K562 (cell line): ENCODE measurements around the gene C4BPB. TPM values are rescaled to one million over a fixed set of nuclear protein-coding genes. Genes with fewer than 3 reads are reported as not detected.

Experiments used
- ATAC-seq: fragments of 200-7000 bp; cut with Tn5 transposase; 3 replicates; pipeline ENCODE4 v1.9.1; 2020; ENCODE audit warnings: moderate library complexity
- BruUV-seq: library from RNA; stranded (reverse); fragments of 400-500 nt; replicated peaks from 2 replicates; lab custom pipeline; 2021; lab: Mats Ljungman, UMichigan
- CTCF ChIA-PET: fragments of 300-600 bp; formaldehyde crosslinking; extraction: SDS; loops from one replicate; lab custom pipeline; 2021; ENCODE audit warnings: low intra/inter-chr PET ratio; lab: Yijun Ruan, JAX
- POLR2A ChIA-PET: fragments of 300-600, 350-650 bp; sonication (Branson Sonifier 250); formaldehyde crosslinking; extraction: SDS; loops from one replicate; lab custom pipeline; 2021; ENCODE audit warnings: antibody characterized with exemption, inconsistent platforms; lab: Yijun Ruan, JAX
- DNase-seq, 4 experiments: peaks; one replicate each; pipeline versions ENCODE4 v3.0.0 to v3.0.0-alpha.2; 2011 to 2018; ENCODE audit warnings: low spot score in 3 of 4, mixed read lengths in 3 of 4; ENCODE audit errors: extremely low read depth in 1 of 4
- FAIRE-seq: peaks from 2 replicates; lab custom pipeline; 2011; peaks lifted over from hg19 to GRCh38; lab: Jason Lieb, UNC
- H2AFZ ChIP-seq: 2 replicates; pipeline ENCODE4 v1.6.0; 2011; ENCODE audit warnings: low read depth, low read length, control low read depth, inconsistent platforms
- H3K27ac ChIP-seq: fragments of 200-600 bp; 3 replicates; pipeline ENCODE4 v1.8.0; 2011; ENCODE audit warnings: low read depth, mild to moderate bottlenecking, control low read depth, inconsistent platforms, low read length, moderate library complexity, mixed read lengths; ENCODE audit errors: extremely low read depth
- H3K27me3 ChIP-seq, 2 experiments: fragments of 300-600 bp in 1 of 2; 2 replicates in 1 of 2; 3 replicates in 1 of 2; pipeline versions ENCODE4 v1.6.0 to v1.8.0; 2011; ENCODE audit warnings: inconsistent platforms in 2 of 2, low read length in 2 of 2, mild to moderate bottlenecking in 1 of 2, mixed read lengths in 1 of 2, moderate library complexity in 1 of 2; ENCODE audit not compliant: control insufficient read depth in 2 of 2, insufficient read depth in 2 of 2
- H3K36me3 ChIP-seq: fragments of 300-600 bp; 3 replicates; pipeline ENCODE4 v1.8.0; 2011; ENCODE audit warnings: mild to moderate bottlenecking, low read length, inconsistent platforms; ENCODE audit not compliant: control insufficient read depth, insufficient read depth
- H3K4me1 ChIP-seq, 2 experiments: fragments of 200-600 bp in 1 of 2; replicated peaks in 1 of 2; 2 replicates in 1 of 2; 3 replicates in 1 of 2; pipeline versions ENCODE4 v1.5.1 to v1.8.0; 2011; ENCODE audit warnings: inconsistent platforms in 2 of 2, low read length in 2 of 2, mild to moderate bottlenecking in 1 of 2, mixed read lengths in 1 of 2, moderate library complexity in 1 of 2; ENCODE audit not compliant: control insufficient read depth in 2 of 2, insufficient read depth in 2 of 2
- H3K4me2 ChIP-seq: 2 replicates; pipeline ENCODE4 v1.6.1; 2011; ENCODE audit warnings: low read length, control low read depth, inconsistent platforms, mixed read lengths; ENCODE audit not compliant: insufficient read depth
- H3K4me3 ChIP-seq: fragments of 200-600 bp; sonication (generic), shearing (Covaris generic); 2 replicates; pipeline ENCODE4 v1.5.1; 2016; ENCODE audit warnings: control low read depth, inconsistent platforms
- H3K79me2 ChIP-seq: fragments of 200-600 bp; 3 replicates; pipeline ENCODE4 v1.8.0; 2011; ENCODE audit warnings: low read length, inconsistent platforms; ENCODE audit not compliant: control insufficient read depth, insufficient read depth
- H3K9ac ChIP-seq, 2 experiments: 2 replicates each; pipeline versions ENCODE4 v1.6.0 to v1.6.1; 2011; ENCODE audit warnings: low read depth in 2 of 2, low read length in 2 of 2, control low read depth in 1 of 2, inconsistent platforms in 1 of 2, mild to moderate bottlenecking in 1 of 2, mixed read lengths in 1 of 2; ENCODE audit not compliant: insufficient read depth in 1 of 2
- H3K9me1 ChIP-seq: one replicate; pipeline ENCODE4 v1.6.0; 2011; ENCODE audit warnings: inconsistent platforms, mild to moderate bottlenecking, low read length, moderate library complexity; ENCODE audit not compliant: control insufficient read depth, insufficient read depth
- H3K9me3 ChIP-seq: replicated peaks from 2 replicates; pipeline ENCODE4 v1.5.1; 2011; ENCODE audit warnings: low read depth, low read length, inconsistent platforms; ENCODE audit not compliant: control insufficient read depth, insufficient read depth
- H4K20me1 ChIP-seq: replicated peaks from 2 replicates; pipeline ENCODE4 v1.6.1; 2011; ENCODE audit warnings: low read length, inconsistent platforms, mixed read lengths; ENCODE audit not compliant: control insufficient read depth, insufficient read depth
- BRF2 ChIP-seq: IDR thresholded peaks from 3 replicates; pipeline ENCODE4 v1.6.1; 2011; ENCODE audit warnings: borderline replicate concordance, mild to moderate bottlenecking; ENCODE audit not compliant: insufficient read length, insufficient read depth
- DMBX1 ChIP-seq: fragments of 250-450 bp; sonication (Bioruptor Pico); IDR thresholded peaks from 2 replicates; pipeline ENCODE4 v1.8.0; 2022; ENCODE audit warnings: inconsistent platforms, mild to moderate bottlenecking, moderate library complexity, borderline replicate concordance
- DPF2 ChIP-seq: fragments of 450-650 bp; IDR thresholded peaks from 2 replicates; pipeline ENCODE4 v1.6.1; 2016
- EP300 ChIP-seq: IDR thresholded peaks from 2 replicates; pipeline ENCODE4 v1.6.1; 2012; ENCODE audit warnings: low read length, improper control_type of control experiment
- HDAC1 ChIP-seq, 2 experiments: fragments of 450-650 bp; IDR thresholded peaks; 2 replicates each; pipeline ENCODE4 v1.6.1; 2016 to 2017; ENCODE audit warnings: inconsistent platforms in 1 of 2, mild to moderate bottlenecking in 1 of 2, moderate library complexity in 1 of 2
- MTA1 ChIP-seq: fragments of 450-650 bp; IDR thresholded peaks from 2 replicates; pipeline ENCODE4 v1.6.1; 2017; ENCODE audit warnings: borderline replicate concordance
- ZBTB2 ChIP-seq: fragments of 450-650 bp; IDR thresholded peaks from 2 replicates; pipeline ENCODE4 v1.6.1; 2016; ENCODE audit warnings: antibody characterized with exemption
- WGBS: fragments of 100-300 bp; shearing (Covaris generic); methylation state at CpG from one replicate; pipeline ENCODE4 v1.1.6; 2016; ENCODE audit warnings: low coverage, mixed read lengths; ENCODE audit not compliant: insufficient coverage; ENCODE audit errors: missing lambda C conversion rate; 5-methylcytosine and 5-hydroxymethylcytosine counted together
- in situ Hi-C: fragments of 300-500 bp; cut with MboI; formaldehyde crosslinking; loops from 4 replicates; pipeline ENCODE4 v1.15.0; 2018; ENCODE audit warnings: inconsistent platforms, mixed read lengths
- intact Hi-C: fragments of 100-400 bp; cut with micrococcal nuclease; formaldehyde crosslinking; loops from 2 replicates; pipeline ENCODE4 v1.14.2; 2022
- polyA plus RNA-seq, 8 experiments: library from polyadenylated mRNA; depleted of rRNA in 4 of 8; stranded (reverse) in 5 of 8; unstranded in 3 of 8; fragments of >200 nt; fragmentation: Nextera tagmentation in 2 of 8; fragmentation: Illumina TruSeq in 1 of 8; extraction: Ambion mirVana in 2 of 8; extraction: Trizol in 1 of 8; gene quantifications; 2 replicates each; pipeline versions ENCODE4 v1.2.1 to v1.2.3, GENCODE V29; 2011 to 2014; ENCODE audit warnings: inconsistent platforms in 1 of 8, missing spikeins in 1 of 8
- total RNA-seq, 7 experiments: library from RNA; depleted of rRNA in 6 of 7; stranded (reverse); fragments of >200 nt in 6 of 7; fragmentation: Illumina TruSeq in 2 of 7; extraction: Trizol in 2 of 7; gene quantifications; 2 replicates each; pipeline versions ENCODE4 v1.2.1 to v1.2.3, GENCODE V29; 2011 to 2021; ENCODE audit warnings: low replicate concordance in 1 of 7

C4BPB gene
- total and polyA plus RNA-seq, 9 of the 15 experiments (the other 6 are each of a cell fraction or from before 2014, with no cell fraction given) = not detected

- H3K27ac ChIP-seq = no peak overlapping the region
- FAIRE-seq (no peak), ATAC-seq (no peak), DNase-seq (no peak)
- no peak overlapping the region for H3K4me2 ChIP-seq
- H3K4me3 ChIP-seq = no peak overlapping the region
- BruUV-seq = no TSS peak
- no peaks in the 10 kb centered on the region for H3K9me1 ChIP-seq
- H3K27me3 ChIP-seq = no peaks in the 10 kb centered on the region
- no peaks in the 10 kb centered on the region for H3K4me1 ChIP-seq
- H3K9me3 ChIP-seq = no peaks in the 10 kb centered on the region
- WGBS = 72% methylated on average over 3 of the region's 3 CpGs
- H4K20me1 ChIP-seq = no peaks in the 10 kb centered on the region
- ChIA-PET CTCF (no interaction called here), POLR2A (interaction anchor here (0.6 to 0.9 kb wide), 2 partner anchors 11 to 48 kb away, joined by 3 to 4 read pairs; no protein-coding TSS in a partner anchor)
- in situ Hi-C loops = no loop called here
- H2AFZ ChIP-seq = no peak overlapping the region
- no peaks in the 10 kb centered on the region for H3K79me2 ChIP-seq
- TF ChIP-seq HDAC1 (IDR thresholded peaks at IDR 0.05) (no peak), DMBX1 (CRISPR knock-in tag) (no peak), DPF2 (no peak), ZBTB2 (no peak), EP300 (no peak), MTA1 (no peak), BRF2 (no peak)
- peaks cover 71% of the 10 kb centered on the region for H3K36me3 ChIP-seq
- H3K9ac ChIP-seq = no peak overlapping the region
- intact Hi-C loops = no loop called here
Measured at GRCh38 chr1:207069061-207069460, 19.6 kb upstream of the C4BPB start.
